ENCODE data around the gene SUSD1.

The SUSD1 gene

GRCh38 chr9:112035166-112035826 lies 139.8 kb downstream of the SUSD1 start:
- no peak for DNase-seq

- DNase-seq: no peak
Observed at GRCh38 chr9:112034216-112034611, 140.9 kb downstream of the SUSD1 start.

GRCh38 chr9:112033237-112034215 lies 141.6 kb downstream of the SUSD1 start:
- DNase-seq: no peak

GRCh38 chr9:112032743-112033142 lies 142.4 kb downstream of the SUSD1 start:
- DNase-seq: no peak

- DNase-seq: no peak
Observed at GRCh38 chr9:112032009-112032408, 143.1 kb downstream of the SUSD1 start.

GRCh38 chr9:112031400-112031799 lies 143.7 kb downstream of the SUSD1 start:
- DNase-seq: no peak

GRCh38 chr9:112029921-112030444 lies 145.1 kb downstream of the SUSD1 start:
- peak; percentile 15 for DNase-seq

- peak; percentile 17 for DNase-seq
Observed at GRCh38 chr9:112028242-112029221, 146.6 kb downstream of the SUSD1 start.

- DNase-seq: no peak
Observed at GRCh38 chr9:112025850-112026249, 149.2 kb downstream of the SUSD1 start.

- DNase-seq: no peak
Observed at GRCh38 chr9:112021742-112022141, 153.4 kb downstream of the SUSD1 start.

- DNase-seq: no peak
Observed at GRCh38 chr9:112020680-112021596, 154.2 kb downstream of the SUSD1 start.

- DNase-seq: no peak
Observed at GRCh38 chr9:112017878-112018277, 157.2 kb downstream of the SUSD1 start.

- no peak for DNase-seq
Observed at GRCh38 chr9:112015736-112016135, 159.4 kb downstream of the SUSD1 start.

GRCh38 chr9:112015149-112015548 lies 159.9 kb downstream of the SUSD1 start:
- DNase-seq: no peak

- no peak for DNase-seq
Observed at GRCh38 chr9:112013266-112013665, 161.8 kb downstream of the SUSD1 start.

- DNase-seq: no peak
Observed at GRCh38 chr9:112012026-112012902, 162.8 kb downstream of the SUSD1 start.

- no peak for DNase-seq
Observed at GRCh38 chr9:112011051-112011620, 164.0 kb downstream of the SUSD1 start.

GRCh38 chr9:112010537-112010936 lies 164.6 kb downstream of the SUSD1 start:
- DNase-seq: no peak

- DNase-seq: no peak
Observed at GRCh38 chr9:112009656-112010055, 165.4 kb downstream of the SUSD1 start.

Data from CD4-positive, alpha-beta T cell treated with Interleukin-17A for 4 hours (primary cell).